Measurements from ENCODE around the gene TCP11L1.

DNA sequence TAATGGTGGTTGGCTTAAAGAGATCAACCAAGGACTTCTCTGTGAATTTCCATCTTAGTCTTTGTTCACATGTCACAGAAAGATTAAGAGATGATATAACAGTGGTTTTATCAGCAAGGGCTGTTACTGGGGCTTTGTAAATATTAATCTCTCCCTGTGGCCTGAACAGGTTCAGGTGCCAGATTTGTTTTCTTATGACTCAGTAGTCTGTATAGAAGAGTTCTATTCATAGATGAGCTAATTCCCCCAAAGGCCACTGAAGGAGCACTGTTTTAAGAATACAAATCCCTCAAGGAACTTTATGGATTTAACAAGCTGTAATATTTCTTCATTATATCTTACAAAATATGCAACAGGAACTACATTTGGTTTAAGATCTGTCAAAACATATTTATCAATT is 50.4 kb downstream of the TCP11L1 start:
- TF ChIP-seq, protein P1, sequence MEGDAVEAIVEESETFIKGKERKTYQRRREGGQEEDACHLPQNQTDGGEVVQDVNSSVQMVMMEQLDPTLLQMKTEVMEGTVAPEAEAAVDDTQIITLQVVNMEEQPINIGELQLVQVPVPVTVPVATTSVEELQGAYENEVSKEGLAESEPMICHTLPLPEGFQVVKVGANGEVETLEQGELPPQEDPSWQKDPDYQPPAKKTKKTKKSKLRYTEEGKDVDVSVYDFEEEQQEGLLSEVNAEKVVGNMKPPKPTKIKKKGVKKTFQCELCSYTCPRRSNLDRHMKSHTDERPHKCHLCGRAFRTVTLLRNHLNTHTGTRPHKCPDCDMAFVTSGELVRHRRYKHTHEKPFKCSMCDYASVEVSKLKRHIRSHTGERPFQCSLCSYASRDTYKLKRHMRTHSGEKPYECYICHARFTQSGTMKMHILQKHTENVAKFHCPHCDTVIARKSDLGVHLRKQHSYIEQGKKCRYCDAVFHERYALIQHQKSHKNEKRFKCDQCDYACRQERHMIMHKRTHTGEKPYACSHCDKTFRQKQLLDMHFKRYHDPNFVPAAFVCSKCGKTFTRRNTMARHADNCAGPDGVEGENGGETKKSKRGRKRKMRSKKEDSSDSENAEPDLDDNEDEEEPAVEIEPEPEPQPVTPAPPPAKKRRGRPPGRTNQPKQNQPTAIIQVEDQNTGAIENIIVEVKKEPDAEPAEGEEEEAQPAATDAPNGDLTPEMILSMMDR (IDR thresholded peaks at IDR 0.05): no peak
- no peak for TF ChIP-seq POLR2A (IDR thresholded peaks at IDR 0.05)
